Testis (tissue), 3 donors: ENCODE measurements around the gene INSC. TPM values are rescaled to one million over a fixed set of nuclear protein-coding genes. Genes with fewer than 3 reads are reported as not detected.

Experiments
- DNase-seq: peaks from one replicate; pipeline ENCODE4 v3.0.0-alpha.2; 2019
- H3K27ac ChIP-seq, 2 donors: fragments of 200-600 bp; sonication (generic); one replicate each; pipeline ENCODE4 v1.5.1; 2019
- H3K27me3 ChIP-seq: fragments of 200-600 bp; sonication (generic); one replicate; pipeline ENCODE4 v1.5.1; 2019
- H3K36me3 ChIP-seq: fragments of 200-600 bp; sonication (generic); one replicate; pipeline ENCODE4 v1.5.1; 2017; ENCODE audit warnings: low read depth; ENCODE audit errors: missing control alignments
- H3K4me1 ChIP-seq: fragments of 200-600 bp; sonication (generic); one replicate; pipeline ENCODE4 v1.5.1; 2019
- H3K4me3 ChIP-seq, 2 donors: fragments of 200-600 bp; sonication (generic); one replicate each; pipeline ENCODE4 v1.5.1; 2017 to 2019
- H3K9me3 ChIP-seq: fragments of 200-600 bp; sonication (generic); one replicate; pipeline ENCODE4 v1.5.1; 2017
- POLR2A ChIP-seq: fragments of 450-650 bp; IDR thresholded peaks from one replicate; pipeline ENCODE4 v1.6.1; 2017; ENCODE audit warnings: antibody characterized with exemption, mild to moderate bottlenecking, moderate library complexity
- WGBS, 2 donors: methylation state at CpG; one replicate each; pipeline ENCODE4 v1.1.5; 2018; 5-methylcytosine and 5-hydroxymethylcytosine counted together
- intact Hi-C: fragments of 100-400 bp; cut with DNase I; formaldehyde crosslinking; loops from one replicate; pipeline ENCODE4 v1.15.1; 2023; ENCODE audit warnings: low total_unique reads
- polyA plus RNA-seq: library from polyadenylated mRNA; stranded (reverse); fragments of 350-450 nt; fragmentation: Illumina TruSeq; extraction: RNeasy Lipid Tissue Mini Kit (QIAGEN cat#74804); gene quantifications from one replicate; pipeline ENCODE4 v1.2.3, GENCODE V29; 2014; ENCODE audit warnings: low read depth, low replicate concordance; ENCODE audit not compliant: insufficient read depth
- total RNA-seq, 2 donors: library from RNA; depleted of rRNA; stranded (reverse); fragments of >200 nt; gene quantifications; one replicate each; pipeline ENCODE4 v1.2.3, GENCODE V29; 2016
- TF ChIP-seq, protein P1 (sequence below), 3 experiments: fragments of 450-650 bp in 2 of 3; fragments of 200-600 bp in 1 of 3; sonication (generic) in 1 of 3; IDR thresholded peaks; one replicate each; pipeline ENCODE4 v1.5.1; 2016 to 2019; ENCODE audit warnings: antibody characterized with exemption in 3 of 3, mild to moderate bottlenecking in 2 of 3, moderate library complexity in 1 of 3

Gene INSC
- total and polyA plus RNA-seq, 3 donors from 2014 or later: 2.2 to 2.5 (median 2.2) TPM

DNA sequence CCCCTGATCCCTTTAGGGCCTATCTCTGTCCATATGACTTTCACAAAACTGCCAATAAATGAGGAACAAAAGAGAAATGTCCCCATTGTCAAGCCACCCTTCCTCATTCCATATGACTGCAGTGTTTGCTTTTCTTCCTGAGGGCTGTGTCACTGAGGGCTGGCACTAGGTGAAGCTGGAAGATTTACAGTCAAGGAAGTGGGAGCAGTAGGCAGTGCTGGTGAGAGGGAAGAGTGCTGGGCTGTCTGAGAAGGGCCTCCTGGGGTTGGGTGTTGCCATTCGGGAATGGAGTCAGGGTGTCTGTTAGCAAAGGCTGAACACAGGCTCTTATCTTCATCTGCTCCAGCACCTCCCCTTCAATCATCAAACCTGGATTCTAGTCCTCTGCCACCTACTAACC, 30.9 kb downstream of the INSC start:
- 50 to 70% methylated on average over 1 of the region's 1 CpG for WGBS, 2 donors
- Histone ChIP-seq H3K4me1 (no peaks in the 10 kb centered on the region), H3K4me3 (no peak overlapping the region), H3K27ac (no peak overlapping the region), H3K36me3 (no peaks in the 10 kb centered on the region), H3K9me3 (no peaks in the 10 kb centered on the region), H3K27me3 (no peaks in the 10 kb centered on the region)
- no peak for DNase-seq
- TF ChIP-seq, protein P1, sequence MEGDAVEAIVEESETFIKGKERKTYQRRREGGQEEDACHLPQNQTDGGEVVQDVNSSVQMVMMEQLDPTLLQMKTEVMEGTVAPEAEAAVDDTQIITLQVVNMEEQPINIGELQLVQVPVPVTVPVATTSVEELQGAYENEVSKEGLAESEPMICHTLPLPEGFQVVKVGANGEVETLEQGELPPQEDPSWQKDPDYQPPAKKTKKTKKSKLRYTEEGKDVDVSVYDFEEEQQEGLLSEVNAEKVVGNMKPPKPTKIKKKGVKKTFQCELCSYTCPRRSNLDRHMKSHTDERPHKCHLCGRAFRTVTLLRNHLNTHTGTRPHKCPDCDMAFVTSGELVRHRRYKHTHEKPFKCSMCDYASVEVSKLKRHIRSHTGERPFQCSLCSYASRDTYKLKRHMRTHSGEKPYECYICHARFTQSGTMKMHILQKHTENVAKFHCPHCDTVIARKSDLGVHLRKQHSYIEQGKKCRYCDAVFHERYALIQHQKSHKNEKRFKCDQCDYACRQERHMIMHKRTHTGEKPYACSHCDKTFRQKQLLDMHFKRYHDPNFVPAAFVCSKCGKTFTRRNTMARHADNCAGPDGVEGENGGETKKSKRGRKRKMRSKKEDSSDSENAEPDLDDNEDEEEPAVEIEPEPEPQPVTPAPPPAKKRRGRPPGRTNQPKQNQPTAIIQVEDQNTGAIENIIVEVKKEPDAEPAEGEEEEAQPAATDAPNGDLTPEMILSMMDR (IDR thresholded peaks at IDR 0.05): no peak
- TF ChIP-seq POLR2A: no peak
- intact Hi-C loops: no loop called here

DNA sequence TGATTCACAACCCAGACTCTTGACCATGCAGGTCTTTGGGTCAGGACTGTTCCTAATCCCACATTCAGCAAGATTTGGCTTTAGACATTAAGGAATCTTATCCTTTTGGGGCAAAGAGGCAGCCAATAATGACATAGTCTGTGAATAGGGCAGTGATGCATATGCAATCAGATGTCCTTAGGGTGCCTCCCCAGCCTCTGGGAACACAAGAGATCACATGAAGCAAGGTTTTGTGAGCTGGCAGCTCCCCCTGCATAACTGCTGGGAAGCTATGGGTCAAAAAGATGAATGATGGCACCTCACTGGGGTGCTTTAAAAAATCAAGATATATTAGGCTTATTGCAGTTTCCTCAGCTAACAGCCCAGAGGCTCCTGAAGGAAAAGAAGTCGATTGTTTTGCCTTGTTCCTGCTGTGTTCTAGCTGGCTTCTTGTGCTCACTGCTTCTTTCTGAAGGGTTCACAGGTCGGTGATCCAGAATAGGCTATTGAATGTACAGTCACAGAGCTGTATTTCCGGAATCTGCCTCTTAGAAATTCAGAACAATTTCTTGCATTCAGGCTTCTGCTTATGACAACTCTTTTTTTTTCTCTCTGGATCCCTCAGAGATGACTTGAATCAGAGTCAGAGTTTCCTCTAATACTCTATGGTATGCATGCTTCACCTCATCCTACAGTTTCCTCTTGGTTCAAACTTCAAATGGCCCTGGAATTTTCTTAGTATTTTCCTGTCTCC, 31.7 kb downstream of the INSC start:
- intact Hi-C loops: no loop called here
- no peak for DNase-seq

DNA sequence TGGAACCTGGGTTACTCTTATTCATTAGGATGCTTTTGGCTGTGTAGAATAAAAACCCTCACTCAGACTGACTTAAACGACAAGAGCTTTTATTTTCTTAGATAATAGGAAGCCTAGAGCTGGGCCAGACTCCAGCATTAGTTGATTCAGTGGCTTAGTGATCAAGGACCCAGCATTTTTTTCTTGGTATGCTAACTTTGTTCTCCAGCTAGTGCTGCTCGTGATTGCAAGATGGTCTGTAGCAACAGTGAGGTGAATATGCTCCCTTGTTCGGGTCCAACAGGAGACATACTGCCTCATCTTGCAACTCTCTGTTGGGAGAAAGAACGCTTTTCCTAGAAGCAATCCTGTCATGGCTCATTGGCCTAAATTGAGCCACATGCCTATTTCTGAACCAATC, 33.4 kb downstream of the INSC start:
- 76% methylated on average over 4 of the region's 4 CpGs for WGBS, 2 donors
- Histone ChIP-seq H3K36me3 (no peaks in the 10 kb centered on the region), H3K4me1 (no peaks in the 10 kb centered on the region), H3K27me3 (no peaks in the 10 kb centered on the region), H3K9me3 (no peaks in the 10 kb centered on the region), H3K4me3 (no peak overlapping the region), H3K27ac (no peak overlapping the region)
- TF ChIP-seq POLR2A: no peak
- TF ChIP-seq, protein P1 (IDR thresholded peaks at IDR 0.05): no peak
- intact Hi-C loops: no loop called here
- no peak for DNase-seq

More for the DNA sequence above, 31.7 kb downstream of the INSC start:
- TF ChIP-seq POLR2A: no peak
- TF ChIP-seq, protein P1 (IDR thresholded peaks at IDR 0.05): no peak
- no peaks in the 10 kb centered on the region for H3K36me3 ChIP-seq
- no peak overlapping the region for H3K27ac ChIP-seq
- 74 to 81% methylated on average over 3 of the region's 3 CpGs for WGBS, 2 donors
- no peaks in the 10 kb centered on the region for H3K9me3 ChIP-seq
- H3K4me3 ChIP-seq: no peak overlapping the region
- H3K4me1 ChIP-seq: no peaks in the 10 kb centered on the region
- H3K27me3 ChIP-seq: no peaks in the 10 kb centered on the region

DNA sequence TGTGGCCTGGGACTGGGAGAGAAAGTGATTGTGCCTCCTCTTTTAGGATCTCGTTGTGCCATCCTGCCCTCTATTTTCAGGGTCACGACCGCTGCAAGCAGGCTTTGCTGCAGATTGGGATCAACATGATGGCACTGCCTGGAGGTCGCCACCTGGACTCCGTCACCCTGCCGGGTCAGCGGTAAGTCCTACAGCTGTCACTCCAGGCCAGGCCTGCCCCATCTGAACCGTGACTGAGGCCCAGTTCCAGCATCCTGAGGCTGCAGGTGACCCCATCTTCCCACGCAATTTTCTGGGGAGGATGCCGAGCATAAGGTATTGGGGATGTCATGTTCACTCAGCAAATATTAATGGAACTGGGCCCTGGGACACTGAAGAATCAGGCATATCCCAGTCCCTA, 34.3 kb downstream of the INSC start:
- intact Hi-C loops: no loop called here

More for the DNA sequence above, 34.3 kb downstream of the INSC start:
- Histone ChIP-seq H3K27me3 (no peaks in the 10 kb centered on the region), H3K27ac (no peak overlapping the region), H3K9me3 (no peaks in the 10 kb centered on the region), H3K4me1 (no peaks in the 10 kb centered on the region), H3K36me3 (no peaks in the 10 kb centered on the region), H3K4me3 (no peak overlapping the region)
- no peak for DNase-seq
- no peak for TF ChIP-seq POLR2A
- TF ChIP-seq, protein P1 (IDR thresholded peaks at IDR 0.05): no peak
- WGBS, 2 donors: 82 to 86% methylated on average over 10 of the region's 10 CpGs
